ENCODE results near the gene GRB10.

The GRB10 gene

GRCh38 chr7:50782375-50783208 is at the start of gene GRB10:
TSS of gene GRB10 (minus strand) at chr7:50782896. CDS start at chr7:50732322, 50,574 bp downstream.
- TF ChIP-seq CTCF (IDR thresholded peaks at IDR 0.05; ENCODE audit: low read depth, low read length, missing control alignments): peak; percentile 34
- no peaks in the 10 kb centered on the region for H3K27me3 ChIP-seq (replicated peaks)
- peaks cover 4% of the 10 kb centered on the region for H3K36me3 ChIP-seq (replicated peaks)
- in situ Hi-C loops (cut with HindIII; ENCODE audit: low pct_ligation_motif_present, low sequenced_read_pairs): no loop called here
- peak within 1 kb of the TSS; percentile 51 for H3K4me3 ChIP-seq (ENCODE audit: low read depth, low read length)
- DNase-seq: no peak
- H3K27ac ChIP-seq: peak within 1 kb of the TSS; percentile 23

GRCh38 chr7:50828801-50829200 is 46.1 kb upstream of the GRB10 start:
- no peaks in the 10 kb centered on the region for H3K27me3 ChIP-seq (replicated peaks)
- DNase-seq: no peak
- H3K36me3 ChIP-seq (replicated peaks): no peaks in the 10 kb centered on the region
- TF ChIP-seq CTCF (IDR thresholded peaks at IDR 0.05; ENCODE audit: low read depth, low read length, missing control alignments): no peak
- no peak overlapping the region for H3K27ac ChIP-seq
- in situ Hi-C loops (cut with HindIII; ENCODE audit: low pct_ligation_motif_present, low sequenced_read_pairs): no loop called here
- H3K4me3 ChIP-seq (ENCODE audit: low read depth, low read length): no peak overlapping the region

GRCh38 chr7:50828116-50828515 is 45.4 kb upstream of the GRB10 start:
- no peaks in the 10 kb centered on the region for H3K36me3 ChIP-seq (replicated peaks)
- no peak for TF ChIP-seq CTCF (IDR thresholded peaks at IDR 0.05; ENCODE audit: low read depth, low read length, missing control alignments)
- no peak for DNase-seq
- in situ Hi-C loops (cut with HindIII; ENCODE audit: low pct_ligation_motif_present, low sequenced_read_pairs): no loop called here
- no peak overlapping the region for H3K27ac ChIP-seq
- no peaks in the 10 kb centered on the region for H3K27me3 ChIP-seq (replicated peaks)
- H3K4me3 ChIP-seq (ENCODE audit: low read depth, low read length): no peak overlapping the region

- Histone ChIP-seq H3K4me3 (ENCODE audit: low read depth, low read length) (no peak overlapping the region), H3K27ac (peak overlapping the region; percentile 62), H3K27me3 (replicated peaks) (no peaks in the 10 kb centered on the region), H3K36me3 (replicated peaks) (no peaks in the 10 kb centered on the region)
- no peak for DNase-seq
- peak; percentile 33 for TF ChIP-seq CTCF (IDR thresholded peaks at IDR 0.05; ENCODE audit: low read depth, low read length, missing control alignments)
- in situ Hi-C loops (cut with HindIII; ENCODE audit: low pct_ligation_motif_present, low sequenced_read_pairs): no loop called here
Measured at GRCh38 chr7:50827281-50827680, 44.6 kb upstream of the GRB10 start.

DNA sequence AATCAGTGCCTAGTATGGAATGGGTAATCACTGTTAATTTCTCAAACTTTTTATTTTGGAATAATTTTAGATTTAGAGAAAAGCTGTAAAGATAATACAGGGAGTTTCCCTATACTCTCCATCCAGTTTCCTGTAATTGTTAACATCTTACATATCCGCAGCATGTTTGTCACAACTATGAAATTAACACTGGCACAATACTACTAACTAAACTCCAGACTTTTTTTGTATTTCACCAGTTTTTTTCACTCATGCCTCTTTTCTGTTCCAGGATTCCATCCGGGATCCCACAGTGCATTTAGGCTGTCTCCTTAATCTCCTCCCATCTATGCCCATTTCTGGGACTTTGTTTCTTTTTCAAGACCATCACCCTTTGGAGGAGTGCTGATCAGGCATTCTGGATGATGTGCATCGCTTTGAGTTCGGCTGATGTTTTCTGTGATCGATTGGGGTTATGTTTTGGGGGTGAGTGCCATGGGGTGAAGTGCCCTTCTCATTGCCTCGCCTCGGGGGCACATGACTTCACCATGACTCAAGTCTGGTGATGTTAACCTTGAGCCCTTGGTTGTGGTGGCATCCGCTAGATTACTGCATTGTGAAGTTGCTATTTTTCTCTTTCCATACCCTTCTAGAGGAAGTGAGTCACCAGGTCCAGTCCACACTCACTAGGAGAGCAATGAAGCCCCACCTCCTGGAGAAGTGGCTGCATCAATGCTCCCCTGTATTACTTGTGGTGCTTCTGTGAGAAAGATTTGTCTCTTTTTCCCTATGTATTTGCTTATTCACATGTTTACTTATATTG is 43.9 kb upstream of the GRB10 start:
- peak; percentile 91 for DNase-seq
- Histone ChIP-seq H3K27me3 (replicated peaks) (no peaks in the 10 kb centered on the region), H3K36me3 (replicated peaks) (no peaks in the 10 kb centered on the region), H3K27ac (peak overlapping the region; percentile 62), H3K4me3 (ENCODE audit: low read depth, low read length) (peak overlapping the region; percentile 16)
- peak; percentile 33 for TF ChIP-seq CTCF (IDR thresholded peaks at IDR 0.05; ENCODE audit: low read depth, low read length, missing control alignments)
- in situ Hi-C loops (cut with HindIII; ENCODE audit: low pct_ligation_motif_present, low sequenced_read_pairs): no loop called here
